Measurements from ENCODE around the gene SYP.
"Not testable (repeated sequence)": the region's sequence is repeated elsewhere in the genome, so short reads cannot be mapped to it uniquely, and the experiment has no call there.

Gene SYP

DNA sequence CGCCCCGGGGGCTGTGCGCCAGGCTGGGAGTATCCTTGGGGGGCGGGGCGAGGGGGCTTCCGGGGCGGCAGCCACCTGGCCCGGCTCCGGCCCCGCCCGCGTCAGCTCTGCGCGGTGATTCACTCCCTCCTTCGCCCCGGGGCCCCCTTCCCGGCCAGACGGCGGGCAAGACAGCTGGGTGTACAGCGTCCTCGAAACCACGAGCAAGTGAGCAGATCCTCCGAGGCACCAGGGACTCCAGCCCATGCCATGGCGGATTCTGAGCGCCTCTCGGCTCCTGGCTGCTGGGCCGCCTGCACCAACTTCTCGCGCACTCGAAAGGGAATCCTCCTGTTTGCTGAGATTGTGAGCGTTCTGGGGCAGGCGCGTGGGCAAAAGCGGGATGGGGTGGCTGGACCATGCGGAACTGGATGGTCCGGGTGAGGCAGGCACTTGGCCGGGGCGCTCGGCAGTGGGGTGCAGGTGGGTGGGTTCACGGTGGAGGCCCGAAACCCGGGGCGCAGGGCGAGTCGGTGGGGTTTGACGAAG lies 28.2 kb downstream of the SYP start, which contains the start of gene PLP2:
TSS of gene PLP2 (plus strand) at position 147 of the 528 bp plus-strand sequence. CDS start at position 250, 103 bp downstream.
- DNase-seq (ENCODE audit: low read depth in 4 of 4, low spot score in 1 of 4) = peak in 2 of 4 experiments; percentile 56 to 73

DNA sequence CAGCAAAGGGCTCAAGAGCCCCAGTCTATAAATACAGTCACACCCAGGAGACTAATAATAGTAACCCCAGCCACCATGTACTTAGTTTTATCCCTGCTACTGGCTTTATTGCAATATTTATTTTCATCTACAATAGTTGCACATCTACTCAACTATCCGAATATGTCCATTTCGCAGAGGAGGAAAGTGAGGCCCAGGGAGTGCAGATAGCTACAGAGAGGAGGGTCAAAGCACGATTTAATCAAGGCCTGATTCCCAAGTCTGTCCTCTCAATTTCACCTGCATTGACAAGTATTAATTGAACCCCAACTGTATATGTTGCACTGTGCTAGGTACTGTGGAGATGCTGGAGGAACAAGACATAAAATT lies 32.3 kb downstream of the SYP start:
- DNase-seq (ENCODE audit: low read depth in 4 of 4, low spot score in 1 of 4) = no peak

DNA sequence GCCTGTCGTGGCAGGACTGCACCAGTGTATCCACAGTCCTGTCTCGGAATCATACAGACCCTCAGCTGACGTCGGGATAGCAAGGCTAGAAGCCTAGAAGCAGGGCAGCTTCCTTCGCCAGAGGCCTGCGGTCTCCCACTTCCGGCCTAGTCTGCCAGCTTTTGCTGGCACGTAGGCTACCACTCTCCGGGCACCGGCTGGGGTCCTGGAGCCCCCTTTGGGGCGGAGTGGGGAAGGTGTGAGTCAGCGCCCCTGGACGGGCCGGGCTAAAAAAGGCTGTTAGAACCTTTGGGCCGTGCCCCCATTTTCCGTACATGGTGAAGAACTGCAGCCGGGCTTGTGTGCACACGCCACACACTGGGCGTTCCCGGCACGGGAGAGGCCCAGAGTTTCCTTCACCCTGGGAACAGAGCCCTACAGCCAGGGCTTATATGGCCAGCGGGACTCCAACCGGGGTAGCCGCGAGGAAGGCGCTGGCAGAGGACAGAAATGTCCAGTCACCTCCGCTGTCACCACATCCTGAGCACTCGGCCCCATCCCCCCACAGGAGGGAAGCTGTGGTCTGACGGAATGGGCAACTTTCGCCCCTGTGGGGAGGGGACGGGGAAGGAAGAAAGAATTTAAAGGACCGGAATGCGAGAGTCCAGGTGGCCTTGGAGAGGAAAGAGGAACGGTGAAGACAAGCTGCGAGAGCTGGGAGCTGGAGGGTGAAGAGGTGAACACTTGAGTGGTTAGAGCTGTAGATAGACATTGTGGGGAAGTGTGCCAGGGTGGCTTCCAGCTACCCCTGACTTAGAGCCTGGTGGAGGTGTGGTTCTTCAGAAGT lies 32.9 kb downstream of the SYP start:
- DNase-seq (ENCODE audit: low read depth in 4 of 4, low spot score in 1 of 4) = peak in 2 of 4 experiments; percentile 40 to 52

DNA sequence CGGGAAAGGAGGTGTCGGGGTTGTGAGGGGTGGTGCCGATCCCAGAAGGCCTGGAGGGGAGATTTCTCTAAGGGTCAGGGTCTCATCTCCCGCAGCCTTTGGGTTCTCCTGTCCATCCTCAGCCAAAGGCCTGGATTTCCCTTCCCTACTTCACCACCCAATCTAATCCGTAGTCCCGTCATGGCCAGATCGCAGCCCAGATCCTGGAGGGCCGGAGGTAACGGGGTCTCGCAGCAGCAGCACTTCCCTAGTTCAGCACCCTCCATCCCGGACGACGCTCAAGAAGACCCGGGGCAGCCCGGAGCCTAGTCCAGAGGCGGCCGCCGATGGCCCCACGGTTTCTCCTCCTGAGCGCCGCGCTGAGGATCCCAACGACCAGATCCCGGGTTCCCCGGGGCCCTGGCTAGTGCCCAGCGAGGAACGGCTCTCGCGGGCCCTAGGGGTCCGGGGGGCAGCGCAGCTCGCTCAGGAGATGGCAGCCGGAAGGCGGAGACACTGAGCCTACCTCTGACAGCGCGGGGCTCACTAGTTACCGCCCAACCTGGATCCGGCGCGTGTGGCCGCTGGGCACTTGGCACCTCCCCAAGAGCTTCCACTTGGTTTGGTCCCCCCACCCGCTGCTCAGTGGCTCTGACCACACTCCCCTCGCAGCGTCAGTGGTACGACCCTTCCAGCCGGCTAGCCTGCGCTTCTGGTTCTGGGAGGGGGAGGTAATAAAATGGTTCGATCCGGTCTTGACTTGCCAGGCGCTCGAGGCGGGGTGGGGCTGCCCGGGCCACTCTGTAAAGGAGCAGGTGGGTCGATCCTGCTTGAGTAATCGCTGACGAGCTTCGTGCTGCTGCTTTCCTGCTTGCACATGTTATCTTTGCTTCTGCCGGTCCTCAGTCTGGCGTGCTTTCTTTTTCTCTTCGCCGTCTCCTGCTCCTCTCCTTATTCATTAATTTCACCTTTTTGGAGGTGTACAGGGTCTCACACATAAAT lies 33.8 kb downstream of the SYP start:
- peak in 2 of 4 experiments; percentile 45 to 55 for DNase-seq (ENCODE audit: low read depth in 4 of 4, low spot score in 1 of 4)

DNA sequence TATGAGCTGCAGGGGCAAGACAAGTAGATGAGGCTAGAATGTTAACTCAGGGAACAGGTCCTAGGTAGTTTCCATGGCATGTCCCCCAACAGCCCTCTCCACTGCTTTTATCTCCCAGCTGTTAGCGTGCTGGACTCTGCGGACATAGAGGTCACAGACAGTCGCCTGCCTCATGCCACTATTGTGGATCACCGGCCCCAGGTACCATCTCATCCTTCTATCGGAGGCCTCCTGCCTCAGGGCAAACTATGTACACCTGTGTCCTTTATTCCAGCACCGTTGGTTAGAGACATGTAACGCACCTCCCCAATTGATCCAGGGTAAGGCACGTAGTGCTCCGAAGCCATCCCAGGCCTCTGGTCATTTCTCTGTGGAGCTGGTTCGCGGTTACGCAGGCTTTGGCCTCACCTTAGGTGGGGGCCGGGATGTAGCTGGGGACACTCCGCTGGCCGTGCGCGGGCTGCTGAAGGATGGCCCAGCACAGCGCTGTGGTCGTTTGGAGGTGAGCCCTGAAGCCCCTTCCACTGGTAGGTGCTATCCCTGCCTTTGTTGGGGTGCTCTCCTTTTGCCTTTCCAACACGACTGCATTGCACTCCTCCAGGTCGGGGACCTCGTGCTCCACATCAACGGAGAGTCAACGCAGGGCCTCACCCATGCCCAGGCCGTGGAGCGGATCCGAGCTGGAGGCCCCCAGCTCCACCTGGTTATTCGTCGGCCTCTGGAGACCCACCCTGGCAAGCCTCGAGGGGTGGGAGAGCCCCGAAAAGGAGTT lies 35.2 kb downstream of the SYP start:
- DNase-seq (ENCODE audit: low read depth in 4 of 4, low spot score in 1 of 4) = no peak

DNA sequence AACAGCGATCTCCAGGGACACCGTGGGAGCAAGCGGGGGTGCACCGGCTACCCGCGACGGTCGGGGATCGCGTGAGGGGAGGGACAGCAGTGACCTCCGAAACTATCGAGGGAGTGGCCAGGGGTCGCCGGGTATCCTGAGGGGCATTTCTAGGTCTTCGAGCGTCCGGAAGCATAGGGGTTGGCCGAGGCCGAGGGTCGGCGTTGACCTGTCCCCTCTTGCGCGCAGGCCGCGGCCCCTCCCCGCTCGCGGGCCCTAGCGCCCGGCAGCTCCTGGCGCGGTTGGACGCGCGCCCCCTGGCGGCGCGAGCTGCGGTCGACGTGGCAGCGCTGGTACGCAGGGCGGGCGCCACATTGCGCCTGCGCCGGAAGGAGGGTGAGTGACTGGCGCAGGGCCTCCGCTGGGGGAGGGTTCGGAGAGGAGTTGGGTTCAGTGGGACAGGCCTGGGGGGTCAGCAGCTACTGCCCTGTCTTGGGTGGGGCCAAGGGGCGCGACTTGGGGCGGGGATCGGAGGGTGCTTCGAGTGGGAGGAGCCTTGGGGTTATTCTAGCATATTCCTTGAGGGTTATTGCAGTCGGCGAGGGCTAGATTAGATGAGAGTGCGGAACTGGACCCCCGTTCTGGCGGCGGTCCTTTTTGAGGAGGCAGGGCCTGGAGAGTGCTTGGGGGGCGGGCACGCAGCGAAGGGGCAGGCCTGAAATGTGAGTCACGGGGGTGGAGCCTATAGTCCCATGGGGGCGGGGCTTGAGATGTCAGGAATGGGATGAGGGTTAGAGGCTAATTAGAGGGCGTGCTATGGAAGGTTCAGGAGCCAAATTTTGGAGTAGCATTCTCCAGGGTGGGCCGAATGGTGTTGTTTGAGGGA lies 36.2 kb downstream of the SYP start:
- peak in 3 of 4 experiments; percentile 53 to 70 (median 59) for DNase-seq (ENCODE audit: low read depth in 4 of 4, low spot score in 1 of 4)

DNA sequence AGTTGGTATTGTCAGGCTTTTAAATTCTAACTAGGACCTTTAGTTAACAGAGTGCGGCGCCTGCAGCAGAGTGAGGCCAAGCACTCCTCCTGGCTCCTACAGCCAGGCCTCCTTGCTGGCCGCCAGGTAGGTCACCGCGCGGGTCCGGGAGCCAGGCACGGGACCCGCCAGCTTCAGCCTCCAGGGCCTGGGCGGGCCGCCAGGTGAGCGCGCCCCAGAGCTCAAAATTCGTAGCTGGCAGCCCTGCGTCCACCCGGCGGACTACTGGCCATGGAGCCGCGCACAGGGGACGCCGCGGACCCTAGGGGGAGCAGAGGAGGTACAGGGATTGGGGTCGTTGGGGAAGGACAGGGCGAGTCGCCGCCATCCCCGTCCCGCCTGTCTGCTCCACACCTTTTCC lies 37.4 kb downstream of the SYP start, which contains the start of gene MAGIX:
TSS of gene MAGIX (plus strand) at position 139 of the 400 bp plus-strand sequence. CDS start at position 271, 132 bp downstream.
- DNase-seq (ENCODE audit: low read depth in 4 of 4, low spot score in 1 of 4) = no peak

DNA sequence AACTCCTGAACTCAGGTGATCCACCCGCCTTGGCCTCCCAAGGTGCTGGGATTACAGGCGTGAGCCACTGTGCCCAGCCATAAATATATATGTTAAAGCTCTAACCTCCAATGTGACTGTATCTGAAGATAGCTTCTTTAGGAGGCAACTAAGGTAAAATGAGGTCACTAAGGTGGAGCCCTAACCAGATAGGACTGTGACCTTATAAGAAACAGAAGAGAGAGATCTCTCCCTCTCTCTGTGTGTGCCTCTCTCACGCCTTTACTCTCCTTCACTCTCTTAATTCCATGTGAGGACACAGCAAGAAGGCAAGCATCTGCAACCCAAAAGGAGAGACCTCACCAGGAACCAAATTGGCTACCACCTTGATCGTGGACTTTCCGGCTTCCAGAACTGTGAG lies 38.4 kb downstream of the SYP start:
- no peak for DNase-seq (ENCODE audit: low read depth in 4 of 4, low spot score in 1 of 4)

DNA sequence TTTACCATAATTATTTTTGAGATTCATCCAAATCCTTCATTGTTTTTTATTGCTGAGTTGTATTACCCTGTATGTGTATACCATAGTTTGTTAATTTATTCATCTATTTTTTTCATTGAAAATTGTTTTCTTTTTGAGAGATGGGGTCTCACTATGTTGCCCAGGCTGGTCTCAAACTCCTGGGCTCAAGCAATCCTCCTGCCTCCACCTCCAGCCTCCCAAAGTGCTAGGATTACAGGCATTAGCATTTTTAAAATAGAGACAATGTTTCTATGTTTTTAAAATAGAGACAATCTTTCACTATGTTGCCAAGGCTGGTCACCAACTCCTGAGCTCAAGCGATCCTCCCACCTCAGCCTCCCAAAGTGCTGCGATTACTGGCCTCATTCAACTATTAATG lies 39.1 kb downstream of the SYP start:
- DNase-seq (ENCODE audit: low read depth in 4 of 4, low spot score in 1 of 4) = no peak

DNA sequence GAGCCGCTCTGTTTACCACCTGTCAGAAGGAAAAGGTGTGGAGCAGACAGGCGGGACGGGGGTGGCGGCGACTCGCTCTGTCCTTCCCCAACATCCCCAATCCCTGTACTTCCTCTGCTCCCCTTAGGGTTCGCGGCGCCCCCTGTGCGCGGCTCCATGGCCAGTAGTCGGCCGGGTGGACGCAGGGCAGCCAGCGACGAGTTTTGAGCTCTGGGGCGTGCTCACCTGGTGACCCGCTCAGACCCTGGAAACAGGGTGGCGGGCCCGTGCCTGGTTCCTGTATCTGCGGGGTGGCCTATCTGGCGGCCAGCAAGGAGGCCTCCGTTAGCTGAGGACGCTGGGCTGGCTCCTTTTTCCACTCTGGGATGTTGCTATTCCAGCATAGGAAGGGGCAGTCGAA lies 42.8 kb downstream of the SYP start:
- no peak for DNase-seq (ENCODE audit: low read depth in 4 of 4, low spot score in 1 of 4)

DNA sequence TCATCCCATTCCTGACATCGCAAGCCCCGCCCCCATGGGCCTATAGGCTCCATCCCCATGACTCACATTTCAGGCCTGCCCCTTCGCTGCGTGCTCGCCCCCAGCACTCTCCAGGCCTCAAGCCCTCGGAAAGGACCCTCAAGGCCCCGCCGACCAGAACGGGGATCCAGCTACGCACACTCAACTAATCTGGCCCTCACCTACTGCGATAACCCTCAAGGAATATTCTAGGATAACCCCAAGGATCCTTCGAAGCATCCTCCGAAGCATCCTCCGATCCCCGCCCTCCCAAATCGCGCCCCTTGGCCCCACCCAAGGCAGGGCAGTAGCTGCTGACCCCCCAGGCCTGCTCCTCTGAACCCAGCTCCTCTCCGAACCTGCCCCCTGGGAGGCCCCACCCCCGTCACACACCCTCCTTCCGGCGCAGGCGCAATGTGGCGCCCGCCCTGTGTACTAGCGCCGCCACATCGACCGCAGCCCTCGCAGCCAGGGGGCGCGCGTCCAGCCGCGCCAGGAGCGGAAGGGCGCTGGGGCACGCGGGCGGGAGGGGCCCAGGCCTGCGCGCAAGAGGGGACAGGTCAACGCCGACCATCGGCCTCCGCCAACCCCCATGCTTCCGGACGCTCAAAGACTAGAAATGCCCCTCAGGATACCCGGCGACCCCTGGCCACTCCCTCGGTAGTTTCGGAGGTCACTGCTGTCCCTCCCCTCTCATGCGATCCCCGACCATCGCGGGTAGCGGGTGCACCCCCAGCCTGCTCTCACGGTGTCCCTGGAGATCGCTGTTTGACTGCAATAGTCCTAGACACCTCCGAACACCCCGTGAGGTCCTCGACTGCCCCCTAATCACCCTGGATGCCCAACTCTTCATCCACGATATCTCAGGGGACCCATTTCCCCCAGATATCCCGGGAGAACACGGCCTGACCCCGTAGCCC lies 43.8 kb downstream of the SYP start:
- peak; percentile 59 to 74 (median 71) for DNase-seq (ENCODE audit: low read depth in 4 of 4, low spot score in 1 of 4)

DNA sequence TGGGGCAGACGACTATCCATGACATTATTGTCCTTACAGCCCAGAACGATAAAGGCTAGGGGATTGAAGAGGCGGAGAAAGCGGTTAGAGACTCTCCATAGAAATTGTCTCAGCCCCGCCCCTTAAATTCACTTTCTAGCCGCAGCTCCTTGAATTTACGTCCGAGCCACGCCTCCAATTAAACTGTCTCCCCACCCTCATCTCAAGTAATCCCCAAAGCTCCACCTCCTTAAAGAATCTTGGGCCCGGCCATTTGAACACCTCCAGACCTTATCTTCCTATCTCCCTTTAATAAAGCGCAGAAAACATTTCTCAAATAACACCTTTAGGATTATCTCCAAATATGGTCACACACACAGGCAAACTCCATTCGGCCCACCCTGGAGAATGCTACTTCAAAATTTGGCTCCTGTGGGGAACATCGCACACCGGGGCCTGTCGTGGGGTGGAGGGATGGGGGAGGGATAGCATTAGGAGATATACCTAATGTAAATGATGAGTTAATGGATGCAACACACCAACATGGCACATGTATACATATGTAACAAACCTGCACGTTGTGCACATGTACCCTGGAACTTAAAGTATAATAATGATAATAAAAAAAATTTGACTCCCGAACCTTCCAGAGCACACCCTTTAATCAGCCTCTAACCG lies 44.6 kb downstream of the SYP start:
- DNase-seq (ENCODE audit: low read depth in 4 of 4, low spot score in 1 of 4) = no peak

DNA sequence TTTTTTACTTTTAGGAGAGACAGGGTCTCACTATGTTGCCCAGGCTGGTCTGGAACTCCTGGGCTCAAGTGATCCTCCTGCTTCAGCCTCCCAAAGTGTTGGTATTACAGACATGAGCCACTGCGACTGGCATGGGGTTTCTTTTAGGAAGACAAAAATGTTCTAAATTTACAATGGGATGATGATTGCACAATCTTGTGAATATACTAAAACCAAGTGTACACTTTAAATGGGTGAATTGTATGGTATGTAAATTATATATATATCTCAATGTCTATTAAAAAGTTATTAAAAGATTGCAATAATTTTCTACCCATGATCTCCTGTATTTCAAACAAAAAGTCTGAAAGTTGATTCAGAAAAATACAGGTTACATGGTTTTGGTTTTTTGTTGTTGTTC lies 46.5 kb downstream of the SYP start:
- no peak for DNase-seq (ENCODE audit: low read depth in 4 of 4, low spot score in 1 of 4)

DNA sequence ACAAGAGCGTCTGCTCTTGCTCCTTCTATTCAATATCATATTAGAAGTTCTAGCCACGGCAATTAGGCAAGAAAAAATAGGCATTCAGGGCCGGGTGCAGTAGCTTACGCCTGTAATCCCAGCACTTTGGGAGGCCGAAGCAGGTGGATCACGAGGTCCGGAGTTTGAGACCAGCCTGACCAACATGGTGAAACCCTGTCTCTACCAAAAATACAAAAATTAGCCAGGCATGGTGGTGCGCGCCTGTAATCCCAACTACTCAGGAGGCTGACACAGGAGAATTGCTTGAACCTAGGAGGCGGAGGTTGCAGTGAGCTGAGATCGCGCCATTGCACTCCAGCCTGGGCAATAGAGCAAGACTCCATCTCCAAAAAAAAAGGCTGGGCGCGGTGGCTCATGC lies 50.7 kb downstream of the SYP start:
- DNase-seq (ENCODE audit: low read depth in 4 of 4, low spot score in 1 of 4) = not testable (repeated sequence)

DNA sequence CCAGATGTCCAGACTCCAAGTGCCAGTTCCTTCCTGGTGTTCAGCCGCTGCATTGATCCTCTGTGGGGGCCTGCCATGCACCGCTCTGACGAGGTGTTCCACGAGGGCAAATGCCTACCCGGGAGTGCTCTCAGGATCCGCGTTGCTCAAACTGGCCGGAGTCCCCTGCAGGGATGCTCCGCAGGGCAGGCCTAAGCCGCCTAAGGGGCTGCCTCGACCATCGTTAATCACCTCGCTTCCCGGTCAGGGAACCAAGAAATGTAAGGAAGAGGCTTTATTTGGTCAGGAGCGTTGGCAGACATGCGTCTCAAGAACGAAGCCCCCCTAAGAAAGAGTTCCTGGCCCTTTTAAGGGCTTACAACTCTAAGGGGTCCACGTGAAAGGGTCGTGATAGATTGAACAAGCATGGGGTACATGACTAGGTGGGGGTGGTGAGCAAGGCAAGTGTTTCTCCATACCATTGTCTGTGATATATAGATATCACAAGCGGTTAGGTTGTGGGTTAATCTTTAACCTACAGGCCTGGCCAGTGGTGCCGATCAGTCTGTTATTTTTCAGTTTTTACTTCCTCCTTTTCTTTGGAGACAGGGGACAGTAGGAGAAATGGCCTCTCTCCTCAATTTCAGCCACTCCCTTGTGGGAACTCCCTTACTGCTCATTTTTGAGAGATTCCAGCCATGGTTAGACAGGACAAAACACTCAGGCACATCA lies 51.4 kb downstream of the SYP start:
- not testable (repeated sequence) for DNase-seq (ENCODE audit: low read depth in 4 of 4, low spot score in 1 of 4)

DNA sequence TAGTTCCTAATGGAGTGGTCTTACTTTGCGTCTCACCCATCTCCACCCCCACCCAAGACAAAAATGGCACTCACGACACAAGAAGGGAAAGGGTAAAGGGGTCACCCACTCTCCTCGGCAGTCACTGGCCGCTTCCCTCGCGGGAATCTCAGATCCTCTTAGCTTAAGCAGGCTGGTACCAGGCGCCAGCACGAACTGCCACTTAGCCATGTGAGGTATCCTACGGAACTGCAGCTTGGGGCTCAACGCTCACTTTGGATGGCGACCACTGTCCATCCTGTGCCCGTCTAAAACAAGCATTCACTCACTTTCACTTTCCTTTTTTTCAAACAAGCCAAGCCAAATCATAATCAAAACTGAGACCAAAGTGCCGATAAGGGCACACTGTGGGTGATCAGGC lies 52.1 kb downstream of the SYP start:
- DNase-seq (ENCODE audit: low read depth in 4 of 4, low spot score in 1 of 4) = no peak

DNA sequence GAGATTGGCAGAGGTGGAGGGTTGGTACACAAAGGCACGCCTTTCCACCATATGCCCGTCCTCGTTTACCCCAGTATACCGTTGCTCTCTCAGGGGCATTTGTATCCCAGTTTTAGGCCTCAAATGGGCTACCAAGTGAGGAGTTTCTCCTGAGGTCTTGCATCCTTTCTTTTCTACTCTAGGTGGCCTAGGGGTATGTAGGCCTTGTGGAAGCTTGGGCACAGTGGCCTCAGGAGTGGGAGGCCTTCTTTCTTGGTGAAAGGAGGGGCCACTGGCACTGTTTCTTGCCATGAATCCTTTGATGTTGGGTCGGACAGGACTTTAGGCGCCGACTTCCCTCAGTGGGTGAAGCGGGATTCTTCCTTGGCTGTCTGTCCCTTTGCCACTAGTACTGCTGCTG lies 52.7 kb downstream of the SYP start:
- DNase-seq (ENCODE audit: low read depth in 4 of 4, low spot score in 1 of 4) = no peak

All from stimulated activated CD4-positive, alpha-beta T cell treated with anti-CD3 and anti-CD28 coated beads, Interleukin-1b, Interleukin-23, amount 100 ng/mL, for 24 hours (primary cell).